HEK293 (cell line): ENCODE data around the gene TEX53.

Experiments
- CTCF ChIP-seq: fragments of 450-650 bp; formaldehyde crosslinking; IDR thresholded peaks from 2 replicates; pipeline ENCODE4 v1.5.1; 2016; ENCODE audit warnings: missing biosample characterization, missing genetic modification characterization
- YY1 ChIP-seq: fragments of 450-650 bp; formaldehyde crosslinking; IDR thresholded peaks from 2 replicates; pipeline ENCODE4 v1.5.1; 2018; ENCODE audit warnings: missing biosample characterization, missing genetic modification characterization
- ZBTB44 ChIP-seq: fragments of 450-650 bp; IDR thresholded peaks from 2 replicates; pipeline ENCODE4 v1.5.1; 2018; ENCODE audit warnings: missing biosample characterization, mild to moderate bottlenecking, missing genetic modification characterization
- ZNF704 ChIP-seq: fragments of 450-650 bp; formaldehyde crosslinking; IDR thresholded peaks from 2 replicates; pipeline ENCODE4 v1.5.1; 2016; ENCODE audit warnings: missing biosample characterization, missing genetic modification characterization

GRCh38 chr9:114674798-114675540 lies 17.4 kb upstream of the TEX53 start:
- no peak for TF ChIP-seq ZBTB44 (tag by site-specific recombination)
- no peak for TF ChIP-seq YY1 (tag by site-specific recombination)
- no peak for TF ChIP-seq ZNF704 (tag by site-specific recombination)
- no peak for TF ChIP-seq CTCF
